ENCODE measurements around the gene FOXJ3. TPM values are rescaled to one million over a fixed set of nuclear protein-coding genes. Genes with fewer than 3 reads are reported as not detected.

FOXJ3 gene
- total and polyA plus RNA-seq, 2 donors from 2014 or later: 11.8 to 45.5 TPM

DNA sequence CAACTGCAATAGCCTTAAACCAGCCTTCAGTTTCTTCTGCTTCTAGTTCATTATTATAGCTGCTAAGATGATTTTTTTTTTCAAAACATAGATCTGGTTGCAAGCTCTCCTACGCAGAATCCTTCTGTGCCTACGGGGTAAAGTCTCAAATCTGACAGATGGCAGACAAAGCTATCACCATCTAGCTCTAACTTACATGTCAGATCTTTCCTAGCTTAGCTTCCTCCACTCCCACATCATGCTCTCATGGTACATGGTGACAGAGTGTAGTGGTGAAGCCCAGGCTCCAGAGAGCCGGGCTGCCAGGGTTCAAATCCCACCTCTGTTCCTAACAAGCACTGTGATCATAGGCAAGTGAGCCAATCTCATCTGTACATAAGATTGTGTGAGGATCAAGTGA lies 206.1 kb downstream of the FOXJ3 start:
- no peaks in the 10 kb centered on the region for H3K4me1 ChIP-seq (ENCODE audit: control insufficient read depth in 2 of 3, insufficient read depth in 2 of 3, low read depth in 1 of 3, low read length in 3 of 3)
- TF ChIP-seq, protein P1, sequence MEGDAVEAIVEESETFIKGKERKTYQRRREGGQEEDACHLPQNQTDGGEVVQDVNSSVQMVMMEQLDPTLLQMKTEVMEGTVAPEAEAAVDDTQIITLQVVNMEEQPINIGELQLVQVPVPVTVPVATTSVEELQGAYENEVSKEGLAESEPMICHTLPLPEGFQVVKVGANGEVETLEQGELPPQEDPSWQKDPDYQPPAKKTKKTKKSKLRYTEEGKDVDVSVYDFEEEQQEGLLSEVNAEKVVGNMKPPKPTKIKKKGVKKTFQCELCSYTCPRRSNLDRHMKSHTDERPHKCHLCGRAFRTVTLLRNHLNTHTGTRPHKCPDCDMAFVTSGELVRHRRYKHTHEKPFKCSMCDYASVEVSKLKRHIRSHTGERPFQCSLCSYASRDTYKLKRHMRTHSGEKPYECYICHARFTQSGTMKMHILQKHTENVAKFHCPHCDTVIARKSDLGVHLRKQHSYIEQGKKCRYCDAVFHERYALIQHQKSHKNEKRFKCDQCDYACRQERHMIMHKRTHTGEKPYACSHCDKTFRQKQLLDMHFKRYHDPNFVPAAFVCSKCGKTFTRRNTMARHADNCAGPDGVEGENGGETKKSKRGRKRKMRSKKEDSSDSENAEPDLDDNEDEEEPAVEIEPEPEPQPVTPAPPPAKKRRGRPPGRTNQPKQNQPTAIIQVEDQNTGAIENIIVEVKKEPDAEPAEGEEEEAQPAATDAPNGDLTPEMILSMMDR (IDR thresholded peaks at IDR 0.05; ENCODE audit: borderline replicate concordance, extremely low read depth, insufficient read depth): no peak
- no peak overlapping the region for H3K9ac ChIP-seq (ENCODE audit: low read length in 3 of 3)
- no peak for FAIRE-seq
- H3K36me3 ChIP-seq (ENCODE audit: control insufficient read depth in 2 of 3, insufficient read depth in 3 of 3, low read length in 3 of 3): no peaks in the 10 kb centered on the region
- intact Hi-C loops (cut with DNase I): no loop called here
- no peak overlapping the region for H3K27ac ChIP-seq (ENCODE audit: low read depth in 2 of 2, low read length in 2 of 2)
- no peak for DNase-seq
- H3K9me3 ChIP-seq (ENCODE audit: control insufficient read depth in 2 of 3, insufficient read depth in 1 of 3, low read length in 3 of 3): no peaks in the 10 kb centered on the region
- no peaks in the 10 kb centered on the region for H3K27me3 ChIP-seq (ENCODE audit: control insufficient read depth, insufficient read depth, low read length)
- H3K4me3 ChIP-seq (ENCODE audit: low read length in 3 of 3): no peak overlapping the region

GRCh38 chr1:42128499-42128898 lies 206.5 kb downstream of the FOXJ3 start:
- Histone ChIP-seq H3K9ac (ENCODE audit: low read length in 3 of 3) (no peak overlapping the region), H3K4me1 (ENCODE audit: control insufficient read depth in 2 of 3, insufficient read depth in 2 of 3, low read depth in 1 of 3, low read length in 3 of 3) (no peaks in the 10 kb centered on the region), H3K27me3 (ENCODE audit: control insufficient read depth, insufficient read depth, low read length) (no peaks in the 10 kb centered on the region), H3K27ac (ENCODE audit: low read depth in 2 of 2, low read length in 2 of 2) (no peak overlapping the region), H3K4me3 (ENCODE audit: low read length in 3 of 3) (no peak overlapping the region), H3K9me3 (ENCODE audit: control insufficient read depth in 2 of 3, insufficient read depth in 1 of 3, low read length in 3 of 3) (no peaks in the 10 kb centered on the region), H3K36me3 (ENCODE audit: control insufficient read depth in 2 of 3, insufficient read depth in 3 of 3, low read length in 3 of 3) (no peaks in the 10 kb centered on the region)
- TF ChIP-seq, protein P1 (IDR thresholded peaks at IDR 0.05; ENCODE audit: borderline replicate concordance, extremely low read depth, insufficient read depth): no peak
- FAIRE-seq (no peak), DNase-seq (no peak)
- intact Hi-C loops (cut with DNase I): no loop called here

- Histone ChIP-seq H3K36me3 (ENCODE audit: control insufficient read depth in 2 of 3, insufficient read depth in 3 of 3, low read length in 3 of 3) (no peaks in the 10 kb centered on the region), H3K4me3 (ENCODE audit: low read length in 3 of 3) (no peak overlapping the region), H3K9me3 (ENCODE audit: control insufficient read depth in 2 of 3, insufficient read depth in 1 of 3, low read length in 3 of 3) (no peaks in the 10 kb centered on the region), H3K27ac (ENCODE audit: low read depth in 2 of 2, low read length in 2 of 2) (no peak overlapping the region), H3K9ac (ENCODE audit: low read length in 3 of 3) (no peak overlapping the region), H3K27me3 (ENCODE audit: control insufficient read depth, insufficient read depth, low read length) (no peaks in the 10 kb centered on the region), H3K4me1 (ENCODE audit: control insufficient read depth in 2 of 3, insufficient read depth in 2 of 3, low read depth in 1 of 3, low read length in 3 of 3) (no peaks in the 10 kb centered on the region)
- TF ChIP-seq, protein P1 (IDR thresholded peaks at IDR 0.05; ENCODE audit: borderline replicate concordance, extremely low read depth, insufficient read depth): no peak
- intact Hi-C loops (cut with DNase I): no loop called here
- no peak for DNase-seq
- FAIRE-seq: no peak
These were observed 207.3 kb downstream of the FOXJ3 start for GRCh38 chr1:42127767-42128166.

Other genes starting within 250 kb of the FOXJ3 start
- not detected for gene GUCA2B, start 181.8 kb downstream of the FOXJ3 start, total RNA-seq
- not detected for gene GUCA2B, start 181.8 kb downstream of the FOXJ3 start, polyA plus RNA-seq (ENCODE audit: insufficient read depth, low read depth, low replicate concordance)
- not detected for gene GUCA2A, start 170.5 kb downstream of the FOXJ3 start, total RNA-seq
- gene GUCA2A, start 170.5 kb downstream of the FOXJ3 start, polyA plus RNA-seq (ENCODE audit: insufficient read depth, low read depth, low replicate concordance): not detected
- 3.3 TPM for gene RIMKLA, start 45.6 kb upstream of the FOXJ3 start, total RNA-seq
- gene RIMKLA, start 45.6 kb upstream of the FOXJ3 start, polyA plus RNA-seq (ENCODE audit: insufficient read depth, low read depth, low replicate concordance): 1.1 TPM
- 1.9 TPM for gene ZMYND12, start 120.8 kb upstream of the FOXJ3 start, total RNA-seq
- 17.7 TPM for gene ZMYND12, start 120.8 kb upstream of the FOXJ3 start, polyA plus RNA-seq (ENCODE audit: insufficient read depth, low read depth, low replicate concordance)
- 79.3 TPM for gene PPCS, start 121.3 kb upstream of the FOXJ3 start, total RNA-seq
- 145 TPM for gene PPCS, start 121.3 kb upstream of the FOXJ3 start, polyA plus RNA-seq (ENCODE audit: insufficient read depth, low read depth, low replicate concordance)
- 18.0 TPM for gene CCDC30, start 128.1 kb upstream of the FOXJ3 start, total RNA-seq
- gene CCDC30, start 128.1 kb upstream of the FOXJ3 start, polyA plus RNA-seq (ENCODE audit: insufficient read depth, low read depth, low replicate concordance): 4.9 TPM